ENCODE results near the gene TRAK2.
"Not testable (repeated sequence)": the region's sequence is repeated elsewhere in the genome, so short reads cannot be mapped to it uniquely, and the experiment has no call there.

Gene TRAK2

GRCh38 chr2:201415149-201415548 is 36.1 kb downstream of the TRAK2 start:
- DNase-seq (ENCODE audit: low spot score): no peak

DNA sequence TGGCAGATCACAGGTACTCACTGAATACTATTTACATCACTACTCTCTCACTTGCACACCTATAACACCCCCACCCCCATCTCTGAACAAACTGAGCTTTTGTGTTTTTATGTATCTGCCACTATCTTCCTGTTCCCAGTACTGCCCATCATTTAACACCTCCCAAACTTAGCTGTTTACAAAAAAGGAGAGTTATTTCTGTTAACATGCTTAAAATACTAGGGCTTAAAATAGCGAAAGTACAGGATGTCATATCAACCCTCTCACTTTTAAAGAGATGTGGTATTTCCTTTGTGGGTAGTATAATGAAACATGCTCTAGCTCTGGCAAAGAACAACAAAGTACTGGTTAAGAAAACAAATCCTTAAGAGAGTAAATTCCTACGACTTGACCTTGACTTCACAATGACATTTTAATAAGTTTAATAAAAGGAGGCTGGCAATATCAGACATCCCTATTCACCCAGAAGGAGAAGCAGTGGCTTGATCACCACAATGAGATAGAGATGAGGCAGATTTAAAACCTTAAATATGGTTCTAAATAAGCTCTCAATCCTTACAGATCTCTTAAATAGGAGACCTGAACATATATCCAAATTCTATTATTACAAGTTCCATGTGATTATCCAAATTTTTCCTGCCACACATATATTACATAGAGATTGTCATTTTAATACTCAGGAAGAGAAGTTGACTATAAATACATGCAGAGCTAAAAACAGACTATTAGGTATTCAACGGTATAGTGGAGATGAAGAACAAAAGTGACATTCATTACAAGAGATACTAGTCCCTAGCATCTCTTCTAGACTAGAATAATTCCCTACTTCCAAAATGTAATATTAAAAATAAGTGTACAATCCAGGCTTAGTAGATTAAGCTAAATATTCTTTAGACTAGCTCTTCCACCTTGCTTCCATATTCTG is 36.9 kb downstream of the TRAK2 start:
- DNase-seq (ENCODE audit: low spot score): peak; percentile 40

DNA sequence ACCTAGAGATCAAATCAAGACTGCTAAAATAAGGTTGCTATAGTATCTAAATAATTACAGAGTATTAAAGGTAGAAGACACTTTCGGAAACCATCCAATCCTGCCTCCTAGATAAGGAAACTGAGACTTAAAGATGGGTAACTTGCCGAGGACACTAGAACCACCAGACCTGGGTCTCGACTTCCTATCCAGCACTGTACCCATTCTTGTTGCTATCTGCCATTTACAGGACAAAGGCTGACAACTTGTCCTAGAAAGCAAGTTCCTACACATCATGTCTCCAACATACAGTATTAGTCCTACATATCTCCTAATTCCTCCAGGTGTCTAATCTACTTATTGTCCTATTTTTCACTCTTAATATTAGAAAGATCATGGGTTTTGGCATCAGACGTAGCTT is 37.7 kb downstream of the TRAK2 start:
- DNase-seq (ENCODE audit: low spot score): no peak

DNA sequence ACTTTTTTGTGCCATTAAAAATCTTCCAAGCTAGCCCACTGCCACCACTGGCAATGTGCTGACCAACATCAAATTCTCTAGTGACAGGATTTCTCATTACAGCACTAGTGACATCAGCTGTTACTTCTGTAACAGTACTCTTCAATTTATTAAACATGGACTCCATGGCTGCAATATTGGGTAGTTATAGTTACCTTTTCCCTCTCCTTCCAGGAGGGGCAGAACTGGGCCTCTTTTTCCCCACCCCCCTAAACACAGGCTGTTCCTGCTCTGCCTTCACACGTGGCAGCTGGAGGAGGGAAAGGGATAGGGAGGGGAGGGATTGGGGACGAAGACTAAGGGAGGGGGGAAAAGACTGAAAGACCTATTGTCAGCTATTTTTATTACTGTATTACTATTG is 38.1 kb downstream of the TRAK2 start:
- DNase-seq (ENCODE audit: low spot score): no peak

DNA sequence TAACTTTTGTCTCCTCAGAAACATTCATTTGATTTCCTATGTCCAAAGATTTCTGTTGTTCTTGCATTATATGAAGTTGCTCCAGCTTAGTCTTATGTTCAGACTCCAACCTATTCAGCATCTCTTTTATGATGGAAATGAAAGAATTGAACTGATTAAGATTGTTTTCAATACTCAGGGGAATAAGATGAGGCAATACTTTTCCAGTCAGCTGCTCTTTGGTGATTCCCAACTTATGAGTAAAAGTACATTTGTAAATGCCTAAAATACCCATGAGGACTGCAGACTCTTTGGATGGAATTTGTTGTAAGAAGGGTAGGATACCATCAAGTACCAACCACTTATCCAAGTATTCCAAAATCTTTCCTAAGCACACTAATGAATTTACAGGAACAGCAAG is 39.8 kb downstream of the TRAK2 start:
- no peak for DNase-seq (ENCODE audit: low spot score)

DNA sequence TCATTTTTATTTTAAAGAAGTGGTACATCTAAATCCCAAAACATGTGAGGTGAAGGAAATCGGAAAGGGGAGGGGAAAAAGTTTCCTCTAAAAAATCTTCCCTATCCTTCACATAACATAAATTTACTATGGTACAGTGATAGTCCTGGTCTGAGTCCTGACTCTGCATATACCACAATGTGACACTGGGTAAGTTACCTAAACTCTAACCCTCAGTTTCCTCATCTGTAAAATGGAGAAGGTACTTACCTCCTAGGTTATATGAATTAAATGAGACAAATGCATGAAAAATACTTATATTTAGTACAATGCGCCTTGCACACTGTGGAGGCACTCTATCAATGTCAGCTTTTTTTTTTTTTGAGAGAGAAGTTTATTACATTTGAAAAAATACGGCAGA is 42.3 kb downstream of the TRAK2 start:
- DNase-seq (ENCODE audit: low spot score): no peak

- no peak for DNase-seq (ENCODE audit: low spot score)
Measured at GRCh38 chr2:201407265-201407664, 44.0 kb downstream of the TRAK2 start.

DNA sequence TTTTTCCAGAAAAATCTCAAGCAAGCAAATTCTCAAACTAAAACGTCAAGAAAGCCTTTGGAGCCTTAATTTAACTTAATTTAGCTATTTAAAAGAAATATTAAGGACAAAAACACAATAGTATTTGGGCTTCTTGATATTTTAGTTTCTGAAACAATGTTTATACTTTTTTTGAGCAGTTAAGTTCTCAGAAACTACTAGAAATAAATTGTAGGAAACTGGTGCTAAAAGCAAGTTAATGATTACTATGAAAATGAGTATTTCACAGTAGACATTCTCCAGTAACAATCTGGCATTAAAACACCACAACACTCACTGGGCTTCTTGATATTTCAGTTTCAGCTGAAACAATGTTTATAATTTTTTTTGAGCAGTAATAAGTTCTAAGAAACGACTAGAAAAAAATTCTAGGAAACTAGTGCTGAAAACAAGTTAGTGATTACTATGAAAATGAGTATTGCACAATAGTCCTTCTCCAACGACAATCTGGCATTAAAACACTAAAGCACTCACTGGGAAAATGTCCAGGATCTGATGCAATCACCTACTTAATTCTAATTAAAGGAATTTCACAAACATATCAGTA is 45.1 kb downstream of the TRAK2 start:
- peak; percentile 51 for DNase-seq (ENCODE audit: low spot score)

GRCh38 chr2:201404699-201405280 is 46.5 kb downstream of the TRAK2 start:
- no peak for DNase-seq (ENCODE audit: low spot score)

GRCh38 chr2:201403880-201404279 is 47.4 kb downstream of the TRAK2 start:
- no peak for DNase-seq (ENCODE audit: low spot score)

DNA sequence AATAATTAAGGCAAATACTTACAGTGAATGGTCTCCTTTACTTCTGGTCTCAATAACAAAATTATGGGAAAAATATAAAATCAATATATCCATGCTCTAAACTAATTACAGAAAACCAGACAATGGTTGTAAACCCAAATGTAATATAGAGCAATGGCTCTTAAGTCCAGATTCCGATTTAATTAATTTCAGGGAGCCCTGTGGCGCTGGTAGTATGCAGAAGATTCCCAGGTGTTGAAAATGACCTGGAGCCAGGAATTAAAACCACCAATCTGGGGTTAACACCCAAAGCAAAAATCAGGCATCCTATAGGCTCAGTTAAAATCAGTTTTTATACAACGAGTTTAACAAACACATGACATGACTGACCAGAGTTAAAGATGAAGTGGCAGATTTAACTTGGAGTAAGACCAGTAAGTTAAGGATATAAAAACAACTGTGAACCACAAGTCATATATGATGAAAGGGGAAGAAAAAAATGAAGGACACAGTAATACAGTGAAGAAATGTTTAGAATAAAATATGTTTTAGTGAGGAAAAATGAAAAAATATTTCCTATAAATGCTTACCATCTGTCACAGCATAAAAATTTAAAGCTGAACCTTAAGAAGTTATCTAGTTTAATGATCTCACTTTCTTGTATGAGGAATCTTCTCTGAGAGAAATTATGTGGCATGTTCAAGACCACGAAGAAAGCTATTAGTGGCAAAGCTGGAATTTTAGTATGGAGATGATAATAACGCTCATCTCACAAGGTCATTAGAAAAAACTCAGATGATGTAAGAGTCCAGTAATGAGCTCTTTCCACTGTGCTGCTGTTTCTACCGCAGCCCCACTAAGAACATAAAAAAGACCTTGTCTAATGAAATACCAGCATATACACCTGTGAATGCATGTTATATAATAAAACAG is 48.4 kb downstream of the TRAK2 start:
- DNase-seq (ENCODE audit: low spot score): no peak

DNA sequence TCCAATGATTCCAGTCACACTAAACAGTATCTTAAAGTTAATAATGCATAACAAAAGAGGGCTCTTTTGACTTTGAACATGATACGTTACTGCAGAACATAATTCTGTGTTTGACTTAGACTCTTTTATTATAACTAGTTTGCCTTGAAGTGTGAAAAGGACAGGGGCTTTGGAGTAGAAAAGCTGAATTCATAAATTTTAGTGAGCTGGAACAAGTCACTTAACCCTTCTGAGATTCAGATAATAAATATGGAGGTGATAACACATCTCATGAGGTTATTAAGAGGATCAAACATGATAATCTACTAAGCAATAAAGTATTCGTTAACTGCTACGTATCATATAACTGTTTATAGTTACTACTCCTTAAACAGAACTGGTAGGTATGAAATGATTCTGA is 49.4 kb downstream of the TRAK2 start:
- DNase-seq (ENCODE audit: low spot score): no peak

DNA sequence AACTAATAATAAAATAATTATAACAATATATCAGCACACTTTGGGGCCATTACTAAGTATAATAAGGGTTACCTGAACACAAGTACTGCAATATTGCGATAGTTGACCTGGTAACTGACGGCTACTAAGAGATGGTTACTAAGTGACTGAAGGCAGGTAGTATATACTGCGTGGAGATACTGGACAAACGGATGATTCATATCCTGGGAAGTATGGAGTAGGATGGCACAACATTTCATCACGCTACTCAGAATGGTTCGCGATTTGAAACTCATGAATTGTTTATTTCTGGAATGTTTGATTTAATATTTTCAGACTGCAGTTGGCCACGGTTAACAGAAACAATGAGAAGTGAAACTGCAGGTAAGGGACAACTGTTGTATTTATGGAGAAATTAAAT is 54.7 kb downstream of the TRAK2 start:
- DNase-seq (ENCODE audit: low spot score): no peak

- DNase-seq (ENCODE audit: low spot score): no peak
Measured at GRCh38 chr2:201383136-201383535, 68.1 kb downstream of the TRAK2 start.

DNA sequence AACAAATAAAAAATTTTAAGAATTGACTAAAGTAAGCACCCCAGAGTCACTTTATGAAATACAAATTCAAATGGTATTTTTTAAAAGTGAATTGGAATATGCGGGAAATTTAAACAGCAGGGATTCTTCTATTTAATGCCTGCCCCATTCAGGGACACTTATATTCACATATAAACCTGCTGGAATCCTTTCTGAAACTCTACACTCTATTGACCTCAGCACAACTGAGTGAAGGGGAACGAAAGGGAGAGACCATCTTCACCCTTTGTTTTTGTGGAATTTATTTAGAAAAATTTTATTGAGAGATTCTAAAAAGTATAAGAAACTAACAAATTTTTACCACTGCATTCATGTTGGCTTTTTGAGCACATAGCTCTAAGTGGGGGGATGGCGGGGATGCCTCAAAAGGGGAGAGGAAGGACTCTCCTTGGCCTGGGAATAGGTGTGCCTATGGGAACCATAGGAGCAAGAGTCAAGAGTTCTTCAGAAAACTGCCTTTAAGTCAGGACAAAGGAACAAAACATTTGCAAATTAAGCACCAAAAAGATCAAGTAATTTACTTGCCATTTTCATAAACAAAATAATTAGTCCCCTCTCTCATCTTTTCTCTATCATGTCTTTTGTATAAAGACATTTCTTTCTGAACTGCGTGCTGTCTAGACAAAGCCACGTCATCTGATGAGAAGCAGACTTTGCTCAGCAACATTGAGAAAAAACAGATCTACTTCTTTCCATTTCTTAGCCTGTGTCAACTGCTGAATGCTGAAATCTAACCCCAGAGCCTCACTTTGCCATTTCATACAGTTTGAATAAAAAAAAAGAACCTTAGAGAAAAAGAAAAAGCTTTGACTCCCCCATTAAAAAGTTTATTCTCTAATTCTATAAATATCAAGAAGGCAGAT is 72.5 kb downstream of the TRAK2 start:
- no peak for DNase-seq (ENCODE audit: low spot score)

DNA sequence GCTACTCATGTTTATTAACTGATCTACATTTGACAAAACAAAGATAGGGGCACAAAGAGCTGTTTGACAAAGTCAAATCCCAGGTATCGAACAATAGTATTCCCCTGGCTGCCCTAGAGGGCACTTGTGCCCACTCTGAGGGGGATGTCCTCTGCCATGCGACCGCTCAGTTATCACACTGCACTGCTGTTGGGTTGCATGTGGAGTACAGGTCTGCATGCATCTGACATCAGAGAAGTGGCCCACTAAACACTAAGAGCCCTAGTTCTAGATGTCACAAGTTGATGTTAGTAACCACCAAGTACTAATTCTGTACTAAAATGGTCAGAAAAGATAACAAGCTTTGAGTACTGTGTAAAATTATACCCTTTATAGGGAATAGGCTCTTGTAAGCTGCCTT is 74.0 kb downstream of the TRAK2 start:
- DNase-seq (ENCODE audit: low spot score): no peak

GRCh38 chr2:201369775-201370174 is 81.5 kb downstream of the TRAK2 start:
- no peak for DNase-seq (ENCODE audit: low spot score)

DNA sequence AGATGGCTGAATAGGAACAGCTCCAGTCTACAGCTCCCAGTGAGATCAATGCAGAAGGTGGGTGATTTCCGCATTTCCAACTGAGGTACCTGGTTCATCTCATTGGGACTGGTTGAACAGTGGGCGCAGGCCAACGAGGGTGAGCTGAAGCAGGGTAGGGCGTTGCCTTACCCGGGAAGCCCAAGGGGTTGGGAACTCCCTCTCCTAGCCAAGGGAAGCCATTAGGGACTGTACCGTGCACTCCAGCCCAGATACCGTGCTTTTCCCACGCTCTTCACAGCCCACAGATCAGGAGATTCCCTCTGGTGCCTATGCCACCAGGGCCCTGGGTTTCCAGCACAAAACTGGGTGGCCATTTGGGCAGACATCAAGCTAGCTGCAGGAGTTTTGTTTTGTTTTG is 81.9 kb downstream of the TRAK2 start:
- not testable (repeated sequence) for DNase-seq (ENCODE audit: low spot score)

DNA sequence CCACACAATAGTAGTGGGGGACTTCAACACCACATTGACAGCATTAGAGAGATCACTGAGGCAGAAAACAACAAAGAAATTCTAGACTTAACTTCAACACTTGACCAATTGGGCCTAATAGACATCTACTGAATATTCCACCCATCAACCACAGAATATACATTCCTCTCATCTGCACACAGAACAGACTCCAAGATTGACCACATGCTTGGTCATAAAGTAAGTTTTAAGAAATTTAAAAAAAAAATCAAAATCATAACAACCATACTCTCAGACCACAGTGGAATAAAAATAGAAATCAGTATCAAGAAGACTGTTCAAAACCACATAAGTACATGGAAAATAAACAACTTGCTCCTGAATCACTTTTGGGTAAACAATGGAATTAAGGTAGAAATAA is 85.1 kb downstream of the TRAK2 start:
- no peak for DNase-seq (ENCODE audit: low spot score)

DNA sequence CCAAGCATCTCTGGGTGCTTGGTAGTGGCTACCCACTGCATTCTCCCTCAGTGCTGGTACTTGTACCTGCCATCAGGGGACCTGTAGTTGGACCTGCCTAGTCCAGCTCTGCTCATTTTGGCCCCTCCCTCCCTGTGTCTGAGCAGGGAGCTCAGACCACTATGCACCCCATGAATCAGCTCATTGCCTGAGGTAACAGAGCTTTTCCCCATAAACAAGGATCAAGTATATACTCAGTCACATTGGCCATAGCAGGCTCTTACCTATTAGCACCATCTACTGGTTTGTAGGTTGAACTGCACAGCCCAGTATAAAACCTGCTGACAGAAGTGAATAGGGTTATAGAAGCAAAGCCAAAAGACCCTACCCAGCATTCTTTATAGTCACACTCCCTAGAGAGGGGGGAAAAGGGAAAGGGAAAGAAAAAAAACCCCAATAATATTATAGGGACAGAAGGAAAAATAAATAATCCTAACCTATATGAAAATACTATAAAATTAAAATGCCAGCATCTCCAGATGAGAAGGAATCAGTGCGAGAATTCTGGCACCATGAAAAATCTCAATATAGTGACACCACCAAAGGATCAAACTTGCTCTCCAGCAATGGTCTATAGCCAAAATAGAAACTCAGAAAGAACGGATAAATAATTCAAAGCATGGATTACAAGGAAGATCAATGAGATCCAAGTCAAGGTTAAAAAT is 87.2 kb downstream of the TRAK2 start:
- peak; percentile 71 for DNase-seq (ENCODE audit: low spot score)

DNA sequence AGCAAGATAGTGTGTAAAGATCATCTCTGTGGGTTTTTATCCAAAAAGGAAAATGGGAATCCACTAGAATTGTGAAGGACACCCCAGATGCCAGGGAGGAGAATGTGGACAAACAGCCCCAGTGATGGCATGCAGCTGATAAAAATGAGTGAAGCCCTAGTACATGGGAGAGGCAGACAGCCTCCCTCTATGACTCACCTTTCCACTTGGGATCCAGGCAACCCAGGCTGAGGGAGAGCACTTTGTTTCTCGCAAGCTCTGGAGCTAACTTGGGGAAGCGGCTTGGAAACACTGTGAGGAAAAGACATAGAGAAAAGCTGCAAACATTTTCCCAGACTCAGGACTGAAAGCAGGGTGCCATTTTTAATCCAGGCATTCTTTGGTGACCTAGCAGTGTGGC is 88.9 kb downstream of the TRAK2 start:
- no peak for DNase-seq (ENCODE audit: low spot score)
